ENCODE data around the gene FAM187B.
"Not testable (repeated sequence)": the region's sequence is repeated elsewhere in the genome, so short reads cannot be mapped to it uniquely, and the experiment has no call there.

FAM187B gene

DNA sequence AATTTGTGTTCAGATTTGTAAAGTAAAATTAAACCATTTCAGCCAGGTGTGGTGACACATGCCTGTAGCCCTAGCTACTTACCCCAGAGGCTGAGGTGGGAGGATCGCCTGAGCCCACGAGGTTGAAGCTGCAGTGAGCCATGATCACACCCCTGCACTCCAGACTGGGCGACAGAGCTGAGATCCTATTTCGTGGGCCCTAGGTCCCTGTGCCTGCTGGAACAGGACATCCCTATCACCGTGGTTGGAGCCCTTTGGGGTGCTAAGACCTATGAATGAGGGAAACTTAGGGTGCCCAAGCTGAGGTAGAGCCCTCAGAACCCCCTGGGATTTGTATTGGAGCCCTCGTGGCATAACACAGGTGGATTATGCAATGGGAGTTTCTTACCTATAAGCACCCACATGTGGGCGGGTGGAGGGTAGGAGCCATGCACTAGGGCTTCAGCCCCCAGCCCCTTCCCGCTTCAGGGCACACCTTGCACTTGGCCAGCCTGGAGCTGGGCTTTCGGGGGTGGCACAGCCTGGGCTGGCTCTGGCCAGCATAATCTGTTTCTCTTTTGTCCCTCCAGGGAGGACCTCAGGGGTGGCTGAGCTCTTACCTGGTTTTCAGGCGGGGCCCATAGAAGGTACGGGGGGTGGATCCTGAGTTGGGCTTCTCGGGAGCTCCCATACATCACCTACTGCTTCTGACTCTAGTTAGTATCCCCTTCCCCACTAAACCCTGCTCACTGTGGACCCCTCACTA lies 33.0 kb upstream of the FAM187B start:
- DNase-seq, result no peak

- no peak for DNase-seq
These were observed 32.3 kb upstream of the FAM187B start for GRCh38 chr19:35260694-35261304.

DNA sequence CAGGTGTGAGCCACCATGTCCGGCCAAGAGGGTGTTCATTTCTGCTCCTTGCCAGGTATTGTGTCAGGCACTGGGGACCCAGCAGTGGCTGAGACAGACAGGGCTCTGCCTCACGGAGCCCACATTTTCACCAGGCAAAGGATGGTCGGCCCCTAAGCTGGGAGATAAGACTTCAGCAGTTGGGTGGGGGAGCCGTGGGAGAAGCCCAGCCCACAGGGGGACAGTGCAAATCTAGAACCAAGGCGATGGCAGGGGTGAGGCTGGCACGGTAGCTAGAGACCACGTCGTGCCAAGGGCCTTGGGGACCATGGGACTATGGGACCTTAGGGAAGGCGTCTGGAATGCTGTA lies 28.5 kb upstream of the FAM187B start:
- no peak for DNase-seq

DNA sequence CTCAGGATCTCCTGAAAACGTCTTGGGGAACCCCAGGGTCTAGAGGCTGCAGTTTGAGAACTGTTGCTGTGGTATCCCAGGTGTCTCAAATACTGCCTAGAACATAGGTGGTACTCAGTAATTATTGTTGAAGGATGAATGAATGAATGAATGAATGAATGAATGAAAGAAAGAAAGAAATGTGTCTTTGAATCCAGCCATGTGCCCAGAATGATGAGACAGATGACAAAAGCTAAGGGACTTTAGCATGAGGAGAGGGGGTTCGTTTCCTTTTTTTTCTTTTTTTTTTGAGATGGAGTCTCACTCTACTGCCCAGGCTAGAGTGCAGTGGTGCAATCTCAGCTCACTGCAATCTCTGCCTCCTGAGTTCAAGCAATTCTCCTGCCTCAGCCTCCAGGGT lies 28.0 kb upstream of the FAM187B start:
- no peak for DNase-seq

GRCh38 chr19:35254341-35255297 lies 26.1 kb upstream of the FAM187B start:
- no peak for DNase-seq

GRCh38 chr19:35253316-35254286 lies 25.1 kb upstream of the FAM187B start:
- no peak for DNase-seq

- no peak for DNase-seq
These were observed 22.9 kb upstream of the FAM187B start for GRCh38 chr19:35251456-35251855.

DNA sequence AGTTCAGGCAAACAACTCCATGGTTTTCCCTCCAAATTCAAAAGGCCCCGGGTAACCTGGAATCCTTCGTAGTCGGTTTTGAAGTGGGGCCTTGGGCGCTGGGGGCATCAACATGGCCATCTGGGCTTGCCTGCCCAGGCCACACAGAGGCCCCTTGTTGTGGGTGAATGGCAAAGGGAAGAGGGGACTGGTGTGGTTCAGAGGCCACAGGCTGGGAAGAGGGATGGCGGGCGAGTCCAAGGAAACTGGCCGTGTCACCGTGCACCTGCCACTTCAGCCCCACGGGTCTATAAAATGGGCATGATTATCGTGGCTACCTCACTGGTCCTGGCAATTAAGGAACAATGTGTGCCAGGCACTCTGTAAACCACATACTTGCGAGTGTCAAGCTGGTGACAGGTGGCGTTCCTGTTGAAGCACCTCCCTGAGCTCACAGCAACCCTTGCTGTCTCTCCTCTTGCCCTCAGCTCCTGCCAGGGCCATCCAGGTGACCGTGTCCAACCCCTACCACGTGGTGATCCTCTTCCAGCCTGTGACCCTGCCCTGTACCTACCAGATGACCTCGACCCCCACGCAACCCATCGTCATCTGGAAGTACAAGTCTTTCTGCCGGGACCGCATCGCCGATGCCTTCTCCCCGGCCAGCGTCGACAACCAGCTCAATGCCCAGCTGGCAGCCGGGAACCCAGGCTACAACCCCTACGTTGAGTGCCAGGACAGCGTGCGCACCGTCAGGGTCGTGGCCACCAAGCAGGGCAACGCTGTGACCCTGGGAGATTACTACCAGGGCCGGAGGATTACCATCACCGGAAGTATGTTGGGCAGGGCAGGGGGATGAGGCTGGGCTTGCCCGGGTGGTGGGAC lies 21.5 kb upstream of the FAM187B start:
- no peak for DNase-seq

DNA sequence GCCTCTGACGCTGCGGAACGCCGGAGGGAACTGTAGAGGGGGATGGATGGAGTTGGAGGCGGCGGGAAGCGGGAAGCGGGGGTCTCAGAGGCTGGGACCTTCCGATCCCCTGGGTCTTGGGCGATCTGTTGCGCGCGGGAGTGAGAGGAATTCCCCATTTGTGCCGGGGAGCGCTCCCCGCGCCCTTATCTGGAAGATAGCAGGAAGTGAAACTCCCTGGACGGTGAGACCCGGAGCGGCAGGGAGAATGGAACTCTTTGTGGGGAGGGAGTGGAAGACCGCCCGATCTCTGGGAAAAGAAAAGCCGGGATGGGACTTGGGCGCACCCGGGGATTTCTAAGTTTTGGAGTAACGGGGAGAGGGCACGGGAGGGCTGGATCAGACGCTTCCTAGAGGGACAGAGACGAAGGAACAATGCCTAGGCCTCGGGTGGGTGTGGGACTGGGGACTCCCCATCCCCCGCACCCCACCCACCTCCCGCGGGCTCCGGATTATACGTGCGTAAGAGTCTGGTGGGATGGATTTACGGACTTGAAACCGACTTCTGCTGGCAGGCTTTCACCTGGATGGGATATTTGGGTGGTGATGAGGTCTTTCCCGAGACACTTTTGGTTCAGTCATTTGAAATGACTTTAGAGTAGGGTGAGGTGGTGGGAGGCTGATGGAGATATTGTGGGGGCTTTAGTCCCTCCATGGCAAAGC lies 20.8 kb upstream of the FAM187B start:
- DNase-seq, result no peak

DNA sequence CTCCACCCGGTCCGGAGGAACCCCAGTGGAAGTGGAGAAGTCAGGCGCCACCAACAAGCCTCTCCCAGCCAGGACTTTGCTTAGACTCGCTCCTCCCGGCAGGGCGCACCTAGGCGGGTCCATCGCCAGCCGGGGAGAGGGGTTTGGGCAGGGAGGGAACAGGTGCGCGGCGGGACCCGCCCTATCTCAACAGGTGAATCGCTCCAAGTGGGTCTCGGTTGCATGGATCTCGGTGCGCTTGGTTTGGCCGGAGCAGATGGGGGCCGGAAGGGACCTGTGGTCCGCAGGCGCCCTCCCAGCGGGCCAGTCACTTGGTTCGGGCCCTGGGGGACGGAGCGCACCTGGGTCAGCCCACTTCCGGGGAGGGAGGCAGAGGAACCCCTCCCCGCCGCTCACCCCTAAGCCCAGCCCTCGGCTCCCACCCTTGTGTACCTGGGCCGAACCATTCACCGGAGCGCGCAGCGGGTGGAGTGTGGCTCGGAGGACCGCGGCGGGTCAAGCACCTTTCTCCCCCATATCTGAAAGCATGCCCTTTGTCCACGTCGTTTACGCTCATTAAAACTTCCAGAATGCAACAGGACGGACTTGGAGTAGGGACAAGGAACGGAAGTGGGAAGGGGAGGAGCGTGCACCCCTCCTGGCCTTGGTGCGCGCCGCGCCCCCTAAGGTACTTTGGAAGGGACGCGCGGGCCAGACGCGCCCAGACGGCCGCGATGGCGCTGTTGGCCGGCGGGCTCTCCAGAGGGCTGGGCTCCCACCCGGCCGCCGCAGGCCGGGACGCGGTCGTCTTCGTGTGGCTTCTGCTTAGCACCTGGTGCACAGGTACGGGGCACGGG lies 20.0 kb upstream of the FAM187B start, which contains the start of gene LSR:
TSS of gene LSR (plus strand) at position 693 of the 836 bp plus-strand sequence. CDS start at position 714, 21 bp downstream.
- DNase-seq, result peak; percentile 88

- peak; percentile 91 for DNase-seq
These were observed 19.2 kb upstream of the FAM187B start for GRCh38 chr19:35247526-35248309.

GRCh38 chr19:35246466-35247092 lies 18.0 kb upstream of the FAM187B start:
- DNase-seq, result no peak

GRCh38 chr19:35241417-35241816 lies 12.9 kb upstream of the FAM187B start:
- DNase-seq, result no peak

DNA sequence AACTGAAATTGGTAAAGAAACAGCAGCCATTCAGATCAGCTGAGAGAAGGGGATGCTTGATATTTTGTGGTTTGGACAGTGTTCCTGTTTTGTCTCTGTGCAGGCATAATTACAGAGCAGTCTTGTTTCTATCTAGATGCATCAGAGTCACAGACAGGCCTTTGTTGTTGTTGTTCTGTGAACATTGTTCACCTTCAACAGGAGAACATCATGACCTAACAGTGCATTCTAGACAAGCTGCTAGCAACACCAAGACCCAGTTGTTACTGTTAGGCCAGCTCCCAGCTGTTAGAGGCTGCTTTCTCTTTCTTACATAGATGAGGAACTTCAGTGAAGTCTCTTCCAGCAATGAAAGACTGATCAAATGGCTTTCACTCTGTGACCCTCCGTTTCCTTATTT lies 11.8 kb upstream of the FAM187B start:
- DNase-seq, result no peak

- not testable (repeated sequence) for DNase-seq
These were observed 11.1 kb upstream of the FAM187B start for GRCh38 chr19:35239597-35239996.

DNA sequence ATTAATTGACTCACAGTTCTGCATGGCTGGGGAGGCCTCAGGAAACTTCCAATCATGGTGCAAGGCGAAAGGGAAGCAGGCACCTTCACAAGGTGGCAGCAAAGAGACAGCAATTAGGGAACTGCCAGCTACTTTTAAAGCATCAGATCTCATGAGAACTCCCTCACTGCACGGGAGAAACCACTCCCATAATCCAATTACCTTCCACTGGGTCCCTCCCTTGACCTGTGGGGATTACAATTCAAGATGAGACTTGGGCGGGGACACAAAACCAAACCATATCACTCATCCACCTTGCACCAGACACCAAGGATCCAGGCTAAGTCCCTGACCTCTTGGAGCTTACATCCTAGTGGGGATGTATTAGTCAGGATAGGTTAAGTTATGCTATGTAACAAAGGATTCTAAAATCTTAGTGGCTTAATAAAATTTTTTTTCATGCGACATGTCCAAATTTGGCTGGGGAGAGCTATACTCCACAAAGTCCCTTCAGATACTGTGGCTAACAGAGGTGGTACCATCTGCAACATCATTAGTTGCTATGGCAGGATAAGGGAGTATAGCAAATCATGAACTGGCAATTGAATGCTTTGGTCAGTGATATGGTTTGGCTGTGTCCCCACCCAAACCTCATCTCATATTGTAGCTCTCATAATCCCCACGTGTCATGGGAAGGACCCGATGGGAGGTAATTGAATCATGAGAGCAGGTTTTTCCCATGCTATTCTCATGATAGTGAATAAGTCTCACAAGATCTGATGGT lies 8.3 kb upstream of the FAM187B start:
- no peak for DNase-seq

- no peak for DNase-seq
These were observed 4.4 kb upstream of the FAM187B start for GRCh38 chr19:35232912-35233311.
